ENCODE data around the gene CEP135.
"Not testable (repeated sequence)": the region's sequence is repeated elsewhere in the genome, so short reads cannot be mapped to it uniquely, and the experiment has no call there.

CEP135 gene

GRCh38 chr4:56040842-56041241, 92.1 kb downstream of the CEP135 start:
- DNase-seq: no peak

- DNase-seq: no peak
These were observed 93.5 kb downstream of the CEP135 start for GRCh38 chr4:56042225-56042624.

GRCh38 chr4:56048383-56048701, 99.6 kb downstream of the CEP135 start:
- DNase-seq: no peak

GRCh38 chr4:56048702-56049431, 100.1 kb downstream of the CEP135 start:
- DNase-seq: peak; percentile 66

- DNase-seq: no peak
These were observed 101.9 kb downstream of the CEP135 start for GRCh38 chr4:56050625-56051024.

- no peak for DNase-seq
These were observed 102.4 kb downstream of the CEP135 start for GRCh38 chr4:56051029-56051709.

GRCh38 chr4:56051710-56052075, 102.9 kb downstream of the CEP135 start:
- DNase-seq: no peak

GRCh38 chr4:56052481-56052880, 103.7 kb downstream of the CEP135 start:
- DNase-seq: no peak

- no peak for DNase-seq
These were observed 104.2 kb downstream of the CEP135 start for GRCh38 chr4:56052966-56053365.

GRCh38 chr4:56055027-56055977, 106.6 kb downstream of the CEP135 start:
- no peak for DNase-seq

GRCh38 chr4:56055991-56056390, 107.2 kb downstream of the CEP135 start:
- no peak for DNase-seq

- DNase-seq: no peak
These were observed 109.8 kb downstream of the CEP135 start for GRCh38 chr4:56058555-56058954.

- no peak for DNase-seq
These were observed 111.3 kb downstream of the CEP135 start for GRCh38 chr4:56060036-56060435.

GRCh38 chr4:56062106-56062505, 113.4 kb downstream of the CEP135 start:
- DNase-seq: no peak

GRCh38 chr4:56062526-56063145, 113.9 kb downstream of the CEP135 start:
- DNase-seq: no peak

GRCh38 chr4:56066493-56066892, 117.7 kb downstream of the CEP135 start:
- no peak for DNase-seq

GRCh38 chr4:56067826-56068225, 119.1 kb downstream of the CEP135 start:
- DNase-seq: no peak

GRCh38 chr4:56072730-56073129, 124.0 kb downstream of the CEP135 start:
- not testable (repeated sequence) for DNase-seq

- no peak for DNase-seq
These were observed 128.9 kb downstream of the CEP135 start for GRCh38 chr4:56077676-56078075.

- no peak for DNase-seq
These were observed 130.1 kb downstream of the CEP135 start for GRCh38 chr4:56078866-56079265.

GRCh38 chr4:56080384-56080783, 131.6 kb downstream of the CEP135 start:
- no peak for DNase-seq

GRCh38 chr4:56082829-56083228, 134.1 kb downstream of the CEP135 start:
- no peak for DNase-seq
